Thymus (tissue), 11 donors: ENCODE measurements around the gene RAB43. TPM values are rescaled to one million over a fixed set of nuclear protein-coding genes. Genes with fewer than 3 reads are reported as not detected.
A peak's percentile ranks its signal among the peaks of the same experiment; 100 is the strongest.

Source experiments
- DNase-seq, 9 donors: peaks; one replicate each; pipeline ENCODE4 v3.0.0-alpha.2; 2013; ENCODE audit warnings: low spot score in 9 of 9, low read depth in 6 of 9, missing footprints in 1 of 9
- H3K27ac ChIP-seq, 2 donors: one replicate each; pipeline ENCODE4 v1.5.1; 2013; ENCODE audit warnings: control low read depth in 1 of 2, low read depth in 1 of 2, low read length in 1 of 2, mild to moderate bottlenecking in 1 of 2, moderate library complexity in 1 of 2
- H3K27me3 ChIP-seq, 2 donors: one replicate each; pipeline ENCODE4 v1.5.1; 2013; ENCODE audit warnings: low read length in 1 of 2; ENCODE audit not compliant: control insufficient read depth in 2 of 2, insufficient read depth in 1 of 2
- H3K36me3 ChIP-seq, 2 donors: one replicate each; pipeline ENCODE4 v1.5.1; 2013; ENCODE audit warnings: low read length in 1 of 2, mild to moderate bottlenecking in 1 of 2, moderate library complexity in 1 of 2; ENCODE audit not compliant: control insufficient read depth in 2 of 2, insufficient read depth in 2 of 2
- H3K4me1 ChIP-seq, 2 donors: one replicate each; pipeline ENCODE4 v1.5.1; 2013; ENCODE audit warnings: low read length in 2 of 2; ENCODE audit not compliant: control insufficient read depth in 2 of 2, insufficient read depth in 2 of 2
- H3K4me3 ChIP-seq, 2 donors: one replicate each; pipeline ENCODE4 v1.5.1; 2013; ENCODE audit warnings: low read length in 2 of 2, control low read depth in 1 of 2, mild to moderate bottlenecking in 1 of 2
- H3K9me3 ChIP-seq, 2 donors: one replicate each; pipeline ENCODE4 v1.5.1; 2013; ENCODE audit warnings: low read length in 1 of 2, mild to moderate bottlenecking in 1 of 2; ENCODE audit not compliant: control insufficient read depth in 2 of 2, insufficient read depth in 1 of 2
- WGBS: extraction: QIAGEN DNeasy Blood & Tissue Kit; methylation state at CpG from one replicate; pipeline ENCODE4 v1.1.7; 2013; 5-methylcytosine and 5-hydroxymethylcytosine counted together
- polyA plus RNA-seq: library from polyadenylated mRNA; stranded (reverse); fragments of 200-250 nt; gene quantifications from one replicate; pipeline ENCODE4 v1.2.3, GENCODE V29; 2013
- total RNA-seq: library from RNA; stranded (reverse); fragments of 120-200 nt; gene quantifications from one replicate; pipeline ENCODE4 v1.2.4, GENCODE V29; 2013
- donor health status: healthy.

RAB43 gene
- total and polyA plus RNA-seq, 2 donors, result 12.8 to 21.2 TPM

DNA sequence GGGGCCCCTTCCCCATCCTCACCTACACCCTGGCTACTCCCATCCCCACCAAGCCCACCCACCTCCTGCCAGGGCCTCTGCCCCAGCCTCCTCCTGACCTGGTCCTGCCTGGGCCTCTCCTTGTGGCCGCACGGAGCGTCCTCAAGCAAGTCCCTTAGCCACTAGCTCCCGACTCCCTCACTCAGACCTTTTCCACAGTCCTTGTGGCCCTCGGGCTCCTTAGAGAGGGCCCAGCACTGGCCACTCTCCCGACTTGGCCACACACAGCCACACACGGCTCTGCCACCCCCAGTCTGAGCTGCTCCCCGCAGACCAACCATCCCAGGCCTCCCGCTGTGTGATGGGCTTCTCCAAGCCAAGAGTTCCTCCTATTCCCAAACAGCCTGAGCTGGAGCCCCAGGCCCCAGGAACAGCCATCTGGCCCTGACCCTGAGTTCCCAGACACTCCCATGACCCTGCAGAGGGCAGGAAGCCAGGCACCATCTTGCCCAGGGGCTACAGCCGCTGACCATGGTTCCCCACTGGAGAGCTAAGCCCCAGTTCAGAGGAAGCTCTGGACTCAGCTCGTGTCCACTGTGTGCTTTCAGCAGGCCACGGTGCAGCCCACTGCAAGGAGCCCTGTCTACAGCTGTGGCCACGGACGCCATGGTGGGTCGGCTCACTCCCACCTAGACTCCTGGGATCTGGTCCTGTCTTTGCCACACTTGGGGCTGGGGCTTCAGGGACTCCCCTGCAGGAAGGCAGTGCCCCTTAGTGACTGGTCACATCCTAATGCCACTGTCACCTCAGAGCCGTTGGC lies 7.0 kb upstream of the RAB43 start:
- Histone ChIP-seq H3K9me3 (no peaks in the 10 kb centered on the region), H3K36me3 (peaks cover 61 to 72% of the 10 kb centered on the region in 2 donors), H3K4me1 (no peaks in the 10 kb centered on the region), H3K27ac (no peak overlapping the region), H3K27me3 (no peaks in the 10 kb centered on the region), H3K4me3 (no peak overlapping the region)
- 96% methylated on average over 16 of the region's 16 CpGs for WGBS
- DNase-seq, result no peak

GRCh38 chr3:129126726-129127280 lies 5.2 kb upstream of the RAB43 start:
- no peaks in the 10 kb centered on the region for H3K9me3 ChIP-seq
- H3K4me1 ChIP-seq, result peaks cover 0 to 8% of the 10 kb centered on the region in 2 donors
- peaks cover 44 to 54% of the 10 kb centered on the region in 2 donors for H3K36me3 ChIP-seq
- DNase-seq, result no peak
- H3K27ac ChIP-seq, result no peak overlapping the region
- WGBS, result 95% methylated on average over 9 of the region's 9 CpGs
- no peaks in the 10 kb centered on the region for H3K27me3 ChIP-seq
- no peak overlapping the region for H3K4me3 ChIP-seq

GRCh38 chr3:129123314-129124060 lies 1.9 kb upstream of the RAB43 start:
- DNase-seq, result no peak
- WGBS, result 70% methylated on average over 5 of the region's 5 CpGs
- Histone ChIP-seq H3K36me3 (peaks cover 12 to 22% of the 10 kb centered on the region in 2 donors), H3K9me3 (no peaks in the 10 kb centered on the region), H3K4me1 (peaks cover 7 to 25% of the 10 kb centered on the region in 2 donors), H3K27me3 (no peaks in the 10 kb centered on the region), H3K4me3 (no peak overlapping the region), H3K27ac (no peak overlapping the region)

DNA sequence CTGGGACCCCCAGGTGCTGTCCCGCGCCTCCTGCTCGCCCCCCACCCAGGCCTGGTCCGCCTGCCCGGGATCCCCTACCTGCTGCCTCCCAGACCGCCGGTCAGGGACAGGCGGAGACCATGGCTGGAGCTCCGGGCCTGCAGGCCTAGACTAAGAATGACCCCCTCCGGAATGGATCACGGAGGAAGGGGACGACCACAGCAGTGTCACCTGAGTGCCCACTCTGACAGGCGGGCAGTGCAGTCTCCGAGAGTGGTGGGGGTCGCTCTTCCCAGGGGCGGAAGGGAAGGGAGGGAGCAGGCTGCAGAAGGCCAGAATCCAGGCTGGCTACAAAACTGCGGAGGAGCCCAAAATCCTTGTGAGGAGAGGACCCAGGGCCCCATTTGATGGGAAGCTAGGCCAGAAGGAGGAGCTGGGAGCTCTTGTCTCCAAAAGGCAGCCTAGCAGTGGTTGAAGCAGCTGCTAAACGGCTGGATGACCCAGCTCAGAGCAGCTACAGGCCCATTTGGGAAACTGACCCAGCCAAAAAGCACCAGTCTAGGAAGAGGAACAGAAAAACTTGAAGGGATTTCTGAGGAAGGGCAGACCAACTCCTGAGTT lies 908 bp upstream of the RAB43 start:
- H3K4me1 ChIP-seq, result peaks cover 15 to 35% of the 10 kb centered on the region in 2 donors
- H3K9me3 ChIP-seq, result no peaks in the 10 kb centered on the region
- H3K27ac ChIP-seq, result peak overlapping the region in 1 of 2 donors; percentile 58
- no peaks in the 10 kb centered on the region for H3K27me3 ChIP-seq
- no peak overlapping the region for H3K4me3 ChIP-seq
- DNase-seq, result no peak
- peaks cover 7 to 12% of the 10 kb centered on the region in 2 donors for H3K36me3 ChIP-seq
- WGBS, result 89% methylated on average over 18 of the region's 18 CpGs

DNA sequence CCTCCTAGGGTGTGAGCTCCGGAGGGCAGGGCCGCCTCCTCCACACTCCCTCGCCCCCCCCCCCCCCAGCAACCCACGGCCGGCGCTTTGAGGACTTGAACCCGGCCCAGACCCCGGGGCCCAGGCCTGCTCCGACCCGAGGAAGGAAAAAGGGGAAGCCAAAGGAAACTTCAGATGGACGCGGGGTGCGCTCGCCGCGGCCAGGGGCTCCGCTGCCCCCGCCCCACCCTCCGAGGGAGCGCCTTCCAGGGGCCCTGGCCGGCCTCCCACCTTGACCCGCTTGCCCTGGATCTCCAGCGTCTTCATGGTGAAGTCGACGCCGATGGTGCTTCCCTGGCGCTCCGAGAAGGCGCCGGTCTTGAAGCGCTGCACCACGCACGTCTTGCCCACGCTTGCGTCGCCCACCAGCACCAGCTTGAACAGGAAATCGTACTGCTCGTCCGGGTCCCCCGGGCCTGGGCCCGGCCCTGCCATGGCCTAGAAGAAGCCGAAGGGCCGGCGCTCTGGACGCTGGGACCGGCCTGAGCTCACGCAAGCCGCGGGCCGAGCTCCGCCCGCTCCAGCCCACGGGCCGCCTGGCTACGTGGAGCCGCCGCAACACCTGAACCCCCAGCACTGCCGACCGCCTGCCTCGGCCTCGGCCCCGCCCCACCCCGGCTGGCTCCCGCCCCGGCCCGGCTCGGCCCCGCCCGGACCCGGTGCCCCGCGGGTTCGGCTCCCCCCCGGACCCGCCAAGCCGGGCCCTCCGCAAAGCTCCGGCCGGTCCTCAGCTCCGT lies 400 bp downstream of the RAB43 start:
- no peaks in the 10 kb centered on the region for H3K27me3 ChIP-seq
- peak overlapping the region; percentile 62 to 97 for H3K4me3 ChIP-seq
- under 1% methylated on average over 80 of the region's 80 CpGs for WGBS
- DNase-seq, result peak in 6 of 9 donors; percentile 37 to 77 (median 50)
- no peaks in the 10 kb centered on the region for H3K9me3 ChIP-seq
- H3K27ac ChIP-seq, result peak overlapping the region; percentile 94 to 95
- peaks cover 2 to 10% of the 10 kb centered on the region in 2 donors for H3K36me3 ChIP-seq
- peaks cover 22 to 48% of the 10 kb centered on the region in 2 donors for H3K4me1 ChIP-seq

GRCh38 chr3:129120254-129121004 lies 1.2 kb downstream of the RAB43 start:
- H3K4me3 ChIP-seq, result peak overlapping the region; percentile 62 to 97
- peak; percentile 62 to 96 (median 84) for DNase-seq
- H3K36me3 ChIP-seq, result peaks cover 0 to 10% of the 10 kb centered on the region in 2 donors
- H3K9me3 ChIP-seq, result no peaks in the 10 kb centered on the region
- peaks cover 26 to 54% of the 10 kb centered on the region in 2 donors for H3K4me1 ChIP-seq
- no peaks in the 10 kb centered on the region for H3K27me3 ChIP-seq
- peak overlapping the region; percentile 94 to 95 for H3K27ac ChIP-seq
- under 1% methylated on average over 18 of the region's 18 CpGs for WGBS

DNA sequence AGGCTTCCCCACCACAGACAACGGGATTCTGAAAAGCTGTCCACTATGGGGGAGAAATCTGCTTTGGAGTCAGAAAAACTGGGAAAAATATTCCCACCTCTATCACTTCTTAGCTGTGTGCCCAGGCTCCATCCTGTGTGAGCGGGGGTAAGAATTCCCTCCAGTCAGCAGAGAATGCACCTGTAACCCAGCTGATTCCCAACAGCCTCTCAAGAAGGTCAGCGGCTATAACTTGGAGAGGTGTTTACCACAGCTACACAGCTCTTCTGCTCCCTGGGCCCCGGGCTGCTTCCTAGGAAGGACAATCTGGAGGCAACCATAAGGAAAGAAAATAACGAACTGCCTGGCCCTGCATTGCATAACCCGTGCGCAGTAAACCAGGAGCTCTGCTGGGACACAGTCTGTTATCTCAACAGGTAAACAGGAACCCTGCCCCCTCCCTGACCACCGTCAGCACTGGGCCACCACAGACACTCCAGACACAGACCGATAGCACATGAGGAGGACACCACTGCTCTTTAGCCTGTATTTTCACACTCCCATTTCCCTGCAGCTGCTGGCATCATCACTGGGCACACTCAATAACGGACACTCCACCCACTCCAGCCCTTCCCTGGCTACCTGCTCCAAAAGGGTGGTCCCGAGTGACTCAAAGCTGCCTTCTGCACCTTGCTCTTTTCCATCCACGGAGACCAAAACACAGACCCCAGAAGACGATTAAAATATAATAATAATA lies 2.1 kb downstream of the RAB43 start:
- H3K9me3 ChIP-seq, result no peaks in the 10 kb centered on the region
- peaks cover 26 to 54% of the 10 kb centered on the region in 2 donors for H3K4me1 ChIP-seq
- H3K27me3 ChIP-seq, result no peaks in the 10 kb centered on the region
- peak overlapping the region; percentile 62 to 97 for H3K4me3 ChIP-seq
- H3K36me3 ChIP-seq, result peaks cover 3 to 13% of the 10 kb centered on the region in 2 donors
- H3K27ac ChIP-seq, result peak overlapping the region; percentile 94 to 95
- DNase-seq, result peak in 3 of 9 donors; percentile 17 to 47 (median 27)
- 53% methylated on average over 13 of the region's 13 CpGs for WGBS
